Activated naive CD8-positive, alpha-beta T cell treated with anti-CD3 and anti-CD28 coated beads, Interleukin-2, amount 50 U/mL, for 24 hours (primary cell): ENCODE data around the gene ZNF410.

ENCODE experiments used
- ATAC-seq: fragments of 150-1000 bp; cut with Tn5 transposase; one replicate; pipeline ENCODE4 v1.10.0; 2021
- DNase-seq: peaks from one replicate; pipeline ENCODE4 v3.0.0; 2021
- H3K27ac Mint-ChIP-seq: one replicate; pipeline ENCODE4 v1.8.0; 2021; ENCODE audit warnings: mild to moderate bottlenecking, mixed read lengths
- H3K27me3 Mint-ChIP-seq: one replicate; pipeline ENCODE4 v1.8.0; 2021; ENCODE audit warnings: mixed read lengths
- H3K36me3 Mint-ChIP-seq: one replicate; pipeline ENCODE4 v1.8.0; 2021; ENCODE audit warnings: low read depth, mixed read lengths
- H3K4me1 Mint-ChIP-seq: one replicate; pipeline ENCODE4 v1.8.0; 2021; ENCODE audit warnings: mixed read lengths
- H3K4me3 Mint-ChIP-seq: one replicate; pipeline ENCODE4 v1.8.0; 2021; ENCODE audit warnings: mild to moderate bottlenecking, moderate library complexity, mixed read lengths
- H3K9me3 Mint-ChIP-seq: one replicate; pipeline ENCODE4 v1.8.0; 2021; ENCODE audit warnings: mixed read lengths

Gene ZNF410

DNA sequence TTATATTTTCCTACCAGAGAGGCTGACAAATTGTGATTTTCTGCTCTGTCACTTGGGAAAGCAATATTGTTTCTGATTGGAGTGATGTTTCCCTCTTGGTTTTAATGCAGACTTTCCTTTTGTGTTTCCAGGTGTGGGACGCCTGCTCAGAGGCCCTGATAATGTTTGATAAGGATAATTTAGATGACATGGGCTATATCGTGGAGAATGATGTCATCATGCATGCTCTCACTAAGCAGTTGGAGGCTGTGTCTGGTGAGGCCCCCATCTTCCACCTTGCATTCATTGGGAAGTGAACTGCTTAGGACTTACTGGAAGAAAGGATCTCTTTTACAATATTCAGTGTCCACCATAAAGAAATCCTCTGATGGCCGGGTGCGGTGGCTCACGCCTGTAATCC, 69.0 kb downstream of the ZNF410 start:
- no peak overlapping the region for H3K27ac Mint-ChIP-seq

DNA sequence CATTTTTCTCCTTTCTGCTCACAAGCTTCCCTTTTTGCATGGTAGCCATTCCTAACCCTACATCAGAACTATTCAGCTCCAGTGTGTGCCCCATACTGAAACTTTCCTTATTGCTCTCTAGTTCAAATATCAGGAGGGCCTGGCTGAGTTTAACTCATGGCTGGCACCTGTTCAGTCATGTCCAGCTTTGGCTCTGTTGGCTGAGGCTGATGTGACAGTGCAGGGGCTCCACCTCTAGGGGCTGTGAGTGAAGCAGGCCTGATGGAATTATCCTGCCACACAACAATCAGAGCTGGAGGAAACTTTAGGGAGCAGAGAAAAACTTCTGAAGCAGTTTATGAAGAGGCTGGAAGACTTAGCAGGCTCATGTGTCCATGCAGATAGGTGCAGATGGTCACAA, 71.9 kb downstream of the ZNF410 start:
- Mint-ChIP-seq H3K27ac (no peak overlapping the region), H3K36me3 (peaks cover 21% of the 10 kb centered on the region), H3K9me3 (no peaks in the 10 kb centered on the region), H3K27me3 (no peaks in the 10 kb centered on the region), H3K4me3 (no peak overlapping the region), H3K4me1 (no peaks in the 10 kb centered on the region)
- ATAC-seq, result no peak
- no peak for DNase-seq

More for the DNA sequence above, 69.0 kb downstream of the ZNF410 start:
- Mint-ChIP-seq H3K27me3 (no peaks in the 10 kb centered on the region), H3K36me3 (peaks cover 13% of the 10 kb centered on the region), H3K4me3 (no peak overlapping the region), H3K4me1 (peaks cover 8% of the 10 kb centered on the region), H3K9me3 (no peaks in the 10 kb centered on the region)
- ATAC-seq (no peak), DNase-seq (no peak)

GRCh38 chr14:73961192-73961591, 74.5 kb downstream of the ZNF410 start:
- DNase-seq, result no peak
- no peak for ATAC-seq
- peaks cover 16% of the 10 kb centered on the region for H3K36me3 Mint-ChIP-seq
- H3K27me3 Mint-ChIP-seq, result no peaks in the 10 kb centered on the region
- H3K9me3 Mint-ChIP-seq, result no peaks in the 10 kb centered on the region
- H3K27ac Mint-ChIP-seq, result no peak overlapping the region
- no peak overlapping the region for H3K4me3 Mint-ChIP-seq
- no peaks in the 10 kb centered on the region for H3K4me1 Mint-ChIP-seq

DNA sequence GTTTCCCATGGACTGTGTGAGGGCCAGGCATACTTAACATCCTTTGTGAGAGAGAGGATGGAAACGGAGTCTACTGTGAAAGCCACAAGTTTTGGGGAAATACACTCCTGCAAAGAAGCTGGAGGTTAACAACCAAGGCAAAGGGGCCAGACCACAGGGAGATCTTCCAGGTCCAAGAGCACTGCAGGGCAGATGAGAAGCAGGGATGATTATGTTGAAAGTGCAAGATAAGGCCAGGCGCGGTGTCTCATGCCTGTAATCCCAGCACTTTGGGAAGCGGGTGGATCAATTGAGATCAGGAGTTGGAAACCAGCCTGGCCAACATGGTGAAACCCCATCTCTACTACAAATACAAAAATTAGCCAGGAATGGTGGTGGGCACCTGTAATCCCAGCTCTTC, 78.6 kb downstream of the ZNF410 start:
- no peak for DNase-seq
- no peak overlapping the region for H3K4me3 Mint-ChIP-seq
- no peaks in the 10 kb centered on the region for H3K27me3 Mint-ChIP-seq
- no peak for ATAC-seq
- no peaks in the 10 kb centered on the region for H3K4me1 Mint-ChIP-seq
- H3K27ac Mint-ChIP-seq, result no peak overlapping the region
- no peaks in the 10 kb centered on the region for H3K9me3 Mint-ChIP-seq
- peaks cover 19% of the 10 kb centered on the region for H3K36me3 Mint-ChIP-seq

GRCh38 chr14:73968885-73969284, 82.2 kb downstream of the ZNF410 start:
- Mint-ChIP-seq H3K9me3 (no peaks in the 10 kb centered on the region), H3K4me1 (no peaks in the 10 kb centered on the region), H3K36me3 (peaks cover 6% of the 10 kb centered on the region), H3K4me3 (no peak overlapping the region), H3K27me3 (no peaks in the 10 kb centered on the region), H3K27ac (no peak overlapping the region)
- DNase-seq, result no peak
- ATAC-seq, result no peak

DNA sequence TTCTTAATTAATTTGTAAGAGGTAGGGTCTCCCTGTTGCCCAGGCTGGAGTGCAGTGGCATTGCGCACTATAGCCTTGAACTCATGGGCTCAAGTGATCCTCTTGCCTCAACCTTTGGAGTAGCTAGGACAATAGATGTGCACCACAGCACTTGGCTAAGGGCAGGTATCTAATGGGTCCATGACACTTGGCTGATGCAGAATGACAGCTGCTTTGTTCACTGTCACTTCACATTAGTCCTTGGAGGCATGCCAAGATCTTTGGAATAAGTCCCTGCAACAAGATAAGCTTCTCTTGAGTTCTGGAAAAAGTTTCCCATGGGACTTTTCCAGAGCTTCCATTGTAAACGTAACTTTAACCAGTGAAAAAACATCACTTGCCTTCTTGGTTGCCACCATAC, 86.8 kb downstream of the ZNF410 start:
- no peak overlapping the region for H3K27ac Mint-ChIP-seq
- no peaks in the 10 kb centered on the region for H3K4me1 Mint-ChIP-seq
- DNase-seq, result no peak
- no peaks in the 10 kb centered on the region for H3K9me3 Mint-ChIP-seq
- no peak overlapping the region for H3K4me3 Mint-ChIP-seq
- H3K27me3 Mint-ChIP-seq, result no peaks in the 10 kb centered on the region
- no peak for ATAC-seq
- H3K36me3 Mint-ChIP-seq, result peaks cover 6% of the 10 kb centered on the region

DNA sequence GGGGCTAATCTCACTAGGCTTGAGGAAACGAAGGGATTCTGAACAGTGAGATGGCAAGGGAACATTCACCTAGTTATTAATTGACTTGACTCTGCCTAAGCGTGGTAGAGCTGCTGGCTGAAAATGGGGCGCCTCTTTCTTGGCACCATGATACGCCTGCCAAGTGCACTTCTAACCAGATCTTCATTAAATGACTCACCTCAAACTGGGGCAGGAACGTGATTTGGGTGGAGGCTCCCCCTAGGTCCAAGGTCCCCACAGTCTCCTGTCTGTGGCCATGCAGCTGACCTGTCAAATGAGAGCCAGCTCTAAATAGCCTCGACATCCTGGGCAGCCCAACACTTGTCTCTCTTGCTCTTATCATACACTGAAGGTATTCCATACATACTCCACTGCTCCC, 89.5 kb downstream of the ZNF410 start:
- Mint-ChIP-seq H3K4me3 (no peak overlapping the region), H3K27ac (no peak overlapping the region), H3K4me1 (no peaks in the 10 kb centered on the region), H3K9me3 (no peaks in the 10 kb centered on the region), H3K27me3 (no peaks in the 10 kb centered on the region), H3K36me3 (peaks cover 4% of the 10 kb centered on the region)
- DNase-seq (no peak), ATAC-seq (no peak)

GRCh38 chr14:73977896-73978295, 91.2 kb downstream of the ZNF410 start:
- Mint-ChIP-seq H3K27ac (no peak overlapping the region), H3K4me1 (no peaks in the 10 kb centered on the region), H3K4me3 (no peak overlapping the region), H3K27me3 (no peaks in the 10 kb centered on the region), H3K9me3 (no peaks in the 10 kb centered on the region), H3K36me3 (peaks cover 4% of the 10 kb centered on the region)
- DNase-seq, result no peak
- no peak for ATAC-seq
